G401 (cell line): ENCODE data around the gene GCGR. TPM values are rescaled to one million over a fixed set of nuclear protein-coding genes. Genes with fewer than 3 reads are reported as not detected.

ENCODE experiments used
- total RNA-seq: library from RNA; depleted of rRNA; stranded (reverse); fragments of >200 nt; shearing (Covaris generic); gene quantifications from 2 replicates; pipeline ENCODE4 v1.2.3, GENCODE V29; 2014; rRNA removed

The GCGR gene
- total RNA-seq, 1 experiment from 2014 or later = 0.61 TPM

Other genes starting within 250 kb of the GCGR start
- gene NPLOC4, start 167.0 kb upstream of the GCGR start, total RNA-seq = 110 and 120 TPM in 2 replicates
- 66.8 and 98.7 TPM in 2 replicates for gene TSPAN10, start 167.0 kb upstream of the GCGR start, total RNA-seq
- gene PDE6G, start 147.6 kb upstream of the GCGR start, total RNA-seq = 0.80 TPM in 1 of 2 replicates, not detected in the other
- 81.2 and 118 TPM in 2 replicates for gene OXLD1, start 137.5 kb upstream of the GCGR start, total RNA-seq
- 32.0 and 35.8 TPM in 2 replicates for gene CCDC137, start 137.4 kb upstream of the GCGR start, total RNA-seq
- gene ARL16, start 120.4 kb upstream of the GCGR start, total RNA-seq = 64.2 and 77.4 TPM in 2 replicates
- gene HGS, start 120.1 kb upstream of the GCGR start, total RNA-seq = 85.0 and 88.7 TPM in 2 replicates
- 238 and 244 TPM in 2 replicates for gene MRPL12, start 100.8 kb upstream of the GCGR start, total RNA-seq
- gene SLC25A10, start 91.9 kb upstream of the GCGR start, total RNA-seq = 72.3 and 73.9 TPM in 2 replicates
- gene MCRIP1, start 29.1 kb downstream of the GCGR start, total RNA-seq = 130 and 133 TPM in 2 replicates
- gene PPP1R27, start 30.9 kb downstream of the GCGR start, total RNA-seq = 0.31 TPM in 1 of 2 replicates, not detected in the other
- 310 and 320 TPM in 2 replicates for gene P4HB, start 56.4 kb downstream of the GCGR start, total RNA-seq
- gene ARHGDIA, start 67.2 kb downstream of the GCGR start, total RNA-seq = 183 and 209 TPM in 2 replicates
- 379 and 407 TPM in 2 replicates for gene ALYREF, start 87.4 kb downstream of the GCGR start, total RNA-seq
- 194 and 216 TPM in 2 replicates for gene ANAPC11, start 87.6 kb downstream of the GCGR start, total RNA-seq
- 0.41 and 0.74 TPM in 2 replicates for gene NPB, start 98.1 kb downstream of the GCGR start, total RNA-seq
- 41.8 and 60.0 TPM in 2 replicates for gene PCYT2, start 107.2 kb downstream of the GCGR start, total RNA-seq
- gene SIRT7, start 114.0 kb downstream of the GCGR start, total RNA-seq = 15.4 and 17.6 TPM in 2 replicates
- 14.5 and 15.6 TPM in 2 replicates for gene MAFG, start 123.6 kb downstream of the GCGR start, total RNA-seq
- 112 and 119 TPM in 2 replicates for gene PYCR1, start 133.2 kb downstream of the GCGR start, total RNA-seq
- gene MYADML2, start 143.1 kb downstream of the GCGR start, total RNA-seq = not detected in 2 replicates
- 2.5 and 4.5 TPM in 2 replicates for gene NOTUM, start 157.0 kb downstream of the GCGR start, total RNA-seq
- 37.6 and 42.0 TPM in 2 replicates for gene ASPSCR1, start 173.5 kb downstream of the GCGR start, total RNA-seq
- 57.8 and 109 TPM in 2 replicates for gene CENPX, start 218.7 kb downstream of the GCGR start, total RNA-seq
- gene LRRC45, start 219.2 kb downstream of the GCGR start, total RNA-seq = 21.2 and 25.1 TPM in 2 replicates
- gene RAC3, start 227.5 kb downstream of the GCGR start, total RNA-seq = 176 and 261 TPM in 2 replicates
- gene DCXR, start 233.5 kb downstream of the GCGR start, total RNA-seq = 131 and 135 TPM in 2 replicates
- 41.2 and 41.5 TPM in 2 replicates for gene RFNG, start 247.7 kb downstream of the GCGR start, total RNA-seq
- gene GPS1, start 247.7 kb downstream of the GCGR start, total RNA-seq = 129 and 153 TPM in 2 replicates